SK-N-SH treated with all-trans-retinoic acid at 6 μM for 48 hours (cell line): Measurements from ENCODE around the gene TENT4B.

Experiments
- ATAC-seq: fragments of 200-7000 bp; cut with Tn5 transposase; 3 replicates; pipeline ENCODE4 v1.9.1; 2020; ENCODE audit warnings: mild to moderate bottlenecking, moderate library complexity
- ARNTL ChIP-seq: fragments of 450-650 bp; formaldehyde crosslinking; IDR thresholded peaks from 2 replicates; pipeline ENCODE4 v1.5.0; 2020; ENCODE audit warnings: low read depth, mild to moderate bottlenecking, moderate library complexity, borderline replicate concordance
- BACH2 ChIP-seq: fragments of 250-450 bp; sonication (Bioruptor Pico); IDR thresholded peaks from 2 replicates; pipeline ENCODE4 v1.9.0; 2021; ENCODE audit warnings: mild to moderate bottlenecking, borderline replicate concordance
- CREB5 ChIP-seq: fragments of 250-450 bp; sonication (Bioruptor Pico); IDR thresholded peaks from 2 replicates; pipeline ENCODE4 v1.5.1; 2020; ENCODE audit warnings: low read depth, mild to moderate bottlenecking, moderate library complexity
- CSDC2 ChIP-seq: fragments of 250-450 bp; sonication (Bioruptor Pico); IDR thresholded peaks from 2 replicates; pipeline ENCODE4 v1.5.0; 2020; ENCODE audit warnings: mild to moderate bottlenecking, moderate library complexity
- CSRNP3 ChIP-seq: fragments of 250-450 bp; sonication (Bioruptor Pico); IDR thresholded peaks from 2 replicates; pipeline ENCODE4 v1.5.1; 2021; ENCODE audit warnings: mild to moderate bottlenecking, moderate library complexity
- ESRRG ChIP-seq: fragments of 250-450 bp; sonication (Bioruptor Pico); IDR thresholded peaks from 2 replicates; pipeline ENCODE4 v1.6.1; 2021; ENCODE audit warnings: mild to moderate bottlenecking
- GLIS3 ChIP-seq: fragments of 250-450 bp; sonication (Bioruptor Pico); IDR thresholded peaks from 2 replicates; pipeline ENCODE4 v1.5.0; 2020; ENCODE audit warnings: mild to moderate bottlenecking, moderate library complexity
- ISL1 ChIP-seq: fragments of 250-450 bp; sonication (Bioruptor Pico); IDR thresholded peaks from 2 replicates; pipeline ENCODE4 v2.1.2; 2022; ENCODE audit warnings: mild to moderate bottlenecking, moderate library complexity
- PATZ1 ChIP-seq: fragments of 250-450 bp; sonication (Bioruptor Pico); IDR thresholded peaks from 2 replicates; pipeline ENCODE4 v1.8.0; 2020; ENCODE audit warnings: mild to moderate bottlenecking, moderate library complexity, borderline replicate concordance
- PPARA ChIP-seq: fragments of 250-450 bp; sonication (Bioruptor Pico); IDR thresholded peaks from 2 replicates; pipeline ENCODE4 v1.5.0; 2020; ENCODE audit warnings: mild to moderate bottlenecking, borderline replicate concordance
- RARB ChIP-seq: fragments of 250-450 bp; sonication (Bioruptor Pico); IDR thresholded peaks from 2 replicates; pipeline ENCODE4 v1.8.0; 2021; ENCODE audit warnings: mild to moderate bottlenecking, moderate library complexity
- SNAI2 ChIP-seq: fragments of 250-450 bp; sonication (Bioruptor Pico); IDR thresholded peaks from 2 replicates; pipeline ENCODE4 v1.5.0; 2020; ENCODE audit warnings: mild to moderate bottlenecking, moderate library complexity
- TCF4 ChIP-seq: fragments of 250-450 bp; sonication (Bioruptor Pico); IDR thresholded peaks from 2 replicates; pipeline ENCODE4 v1.8.0; 2021; ENCODE audit warnings: mild to moderate bottlenecking, moderate library complexity, borderline replicate concordance
- TOX ChIP-seq: fragments of 250-450 bp; sonication (Bioruptor Pico); IDR thresholded peaks from 2 replicates; pipeline ENCODE4 v1.8.0; 2021; ENCODE audit warnings: mild to moderate bottlenecking, moderate library complexity, borderline replicate concordance
- TSHZ2 ChIP-seq: fragments of 250-450 bp; sonication (Bioruptor Pico); IDR thresholded peaks from 2 replicates; pipeline ENCODE4 v1.5.0; 2020; ENCODE audit warnings: mild to moderate bottlenecking, moderate library complexity
- ZC3H10 ChIP-seq: fragments of 250-450 bp; sonication (Bioruptor Pico); IDR thresholded peaks from 2 replicates; pipeline ENCODE4 v1.5.1; 2021; ENCODE audit warnings: mild to moderate bottlenecking, moderate library complexity
- ZFP3 ChIP-seq: fragments of 250-450 bp; sonication (Bioruptor Pico); IDR thresholded peaks from 2 replicates; pipeline ENCODE4 v1.5.0; 2020; ENCODE audit warnings: mild to moderate bottlenecking, moderate library complexity
- ZFP30 ChIP-seq: fragments of 450-650 bp; formaldehyde crosslinking; IDR thresholded peaks from 2 replicates; pipeline ENCODE4 v1.5.0; 2022; ENCODE audit warnings: mild to moderate bottlenecking, moderate library complexity
- ZNF565 ChIP-seq: fragments of 450-650 bp; formaldehyde crosslinking; conservative IDR thresholded peaks from 2 replicates; pipeline ENCODE4 v1.5.0; 2020; ENCODE audit warnings: low read depth, mild to moderate bottlenecking, moderate library complexity
- ZNF8 ChIP-seq: fragments of 450-650 bp; formaldehyde crosslinking; IDR thresholded peaks from 2 replicates; pipeline ENCODE4 v1.5.0; 2020; ENCODE audit warnings: mild to moderate bottlenecking, moderate library complexity

Gene TENT4B

GRCh38 chr16:50195756-50196155, 42.6 kb downstream of the TENT4B start (continued):
- no peak for TF ChIP-seq GLIS3 (CRISPR knock-in tag)

GRCh38 chr16:50197582-50197981, 44.5 kb downstream of the TENT4B start:
- TF ChIP-seq TOX (no peak), SNAI2 (CRISPR knock-in tag) (no peak), TSHZ2 (CRISPR knock-in tag) (no peak)
- ATAC-seq = no peak

- TF ChIP-seq PPARA (CRISPR knock-in tag) (no peak), SNAI2 (CRISPR knock-in tag) (no peak), CREB5 (CRISPR knock-in tag) (no peak), CSRNP3 (CRISPR knock-in tag) (no peak), BACH2 (no peak), TSHZ2 (CRISPR knock-in tag) (no peak), ZFP30 (CRISPR knock-in tag) (no peak), ARNTL (CRISPR knock-in tag) (no peak), TOX (no peak), TCF4 (CRISPR knock-in tag) (no peak), GLIS3 (CRISPR knock-in tag) (no peak), RARB (CRISPR knock-in tag) (no peak), PATZ1 (CRISPR knock-in tag) (no peak), ZC3H10 (no peak), ZNF565 (no peak), ZFP3 (CRISPR knock-in tag) (no peak), ZNF8 (CRISPR knock-in tag) (no peak), ESRRG (no peak), ISL1 (CRISPR knock-in tag) (no peak), CSDC2 (CRISPR knock-in tag) (no peak)
- ATAC-seq = no peak
These were observed 45.8 kb downstream of the TENT4B start for GRCh38 chr16:50198802-50199403.
